ENCODE results near the gene ERBB2.

The ERBB2 gene

DNA sequence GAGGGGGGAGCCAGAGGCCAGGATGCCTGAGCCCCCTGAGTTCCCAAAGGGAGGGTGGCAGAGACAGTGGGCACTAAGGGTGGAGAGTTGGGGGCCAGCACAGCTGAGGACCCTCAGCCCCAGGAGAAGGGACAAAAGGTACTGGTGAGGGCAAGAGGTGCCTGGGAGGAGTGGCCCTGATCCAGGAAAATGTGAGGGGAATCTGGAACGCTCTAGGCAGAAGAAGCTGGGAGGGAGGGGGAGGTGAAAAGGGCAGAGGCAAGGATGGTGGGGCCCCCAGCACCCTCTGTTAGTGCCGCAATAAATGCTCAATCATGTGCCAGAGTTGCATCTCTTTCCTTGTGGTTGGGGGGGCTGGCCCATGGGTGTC is 33.6 kb upstream of the ERBB2 start:
- no CpG with 5 or more reads among the region's 2 CpGs for WGBS, 2 donors (ENCODE audit: extremely low coverage in 2 of 2, insufficient read length in 2 of 2, insufficient replicate concordance in 1 of 2)
- Histone ChIP-seq H2BK5ac (ENCODE audit: low read length) (peak overlapping the region; percentile 53), H3K14ac (ENCODE audit: low read length) (no peak overlapping the region), H3K4me1 (ENCODE audit: control insufficient read depth in 2 of 2, insufficient read depth in 1 of 2, low read depth in 1 of 2, low read length in 2 of 2) (peaks cover 8 to 27% of the 10 kb centered on the region in 2 donors), H3K23ac (ENCODE audit: low read depth, low read length, poor library complexity) (peak overlapping the region; percentile 65), H3K27me3 (ENCODE audit: control insufficient read depth in 3 of 3, insufficient read depth in 3 of 3, low read depth in 1 of 3, low read length in 3 of 3) (peaks cover 0 to 37% (median 20%) of the 10 kb centered on the region in 3 experiments), H3K18ac (ENCODE audit: low read length) (peak overlapping the region; percentile 70), H2BK12ac (ENCODE audit: low read length) (peak overlapping the region; percentile 73), H2BK120ac (ENCODE audit: low read depth, low read length) (no peak overlapping the region), H3K79me1 (ENCODE audit: low read depth, low read length) (peaks cover 6% of the 10 kb centered on the region), H2AFZ (ENCODE audit: low read length) (no peak overlapping the region), H3K4ac (ENCODE audit: low read length) (no peak overlapping the region), H2AK5ac (ENCODE audit: low read depth, low read length) (peak overlapping the region; percentile 99), H3K4me2 (ENCODE audit: insufficient read depth, low read length, poor library complexity, severe bottlenecking) (no peak overlapping the region), H4K8ac (ENCODE audit: low read depth, low read length) (no peak overlapping the region), H3K4me3 (ENCODE audit: low read length in 2 of 2) (no peak overlapping the region), H3K36me3 (replicated peaks in 1 of 2; ENCODE audit: control insufficient read depth in 2 of 2, insufficient read depth in 2 of 2, low read length in 2 of 2) (peaks cover 9 to 18% of the 10 kb centered on the region in 2 donors), H3K9ac (ENCODE audit: low read depth, low read length, poor library complexity) (no peak overlapping the region), H3K9me3 (replicated peaks in 1 of 2; ENCODE audit: control insufficient read depth in 2 of 2, insufficient read depth in 1 of 2, low read depth in 1 of 2, low read length in 2 of 2) (no peaks in the 10 kb centered on the region), H2BK15ac (ENCODE audit: low read length) (peak overlapping the region; percentile 85), H4K91ac (ENCODE audit: low read depth, low read length, poor library complexity) (no peak overlapping the region), H3K27ac (replicated peaks; ENCODE audit: low read length) (no peak overlapping the region)
- DNase-seq (ENCODE audit: low spot score) = no peak

DNA sequence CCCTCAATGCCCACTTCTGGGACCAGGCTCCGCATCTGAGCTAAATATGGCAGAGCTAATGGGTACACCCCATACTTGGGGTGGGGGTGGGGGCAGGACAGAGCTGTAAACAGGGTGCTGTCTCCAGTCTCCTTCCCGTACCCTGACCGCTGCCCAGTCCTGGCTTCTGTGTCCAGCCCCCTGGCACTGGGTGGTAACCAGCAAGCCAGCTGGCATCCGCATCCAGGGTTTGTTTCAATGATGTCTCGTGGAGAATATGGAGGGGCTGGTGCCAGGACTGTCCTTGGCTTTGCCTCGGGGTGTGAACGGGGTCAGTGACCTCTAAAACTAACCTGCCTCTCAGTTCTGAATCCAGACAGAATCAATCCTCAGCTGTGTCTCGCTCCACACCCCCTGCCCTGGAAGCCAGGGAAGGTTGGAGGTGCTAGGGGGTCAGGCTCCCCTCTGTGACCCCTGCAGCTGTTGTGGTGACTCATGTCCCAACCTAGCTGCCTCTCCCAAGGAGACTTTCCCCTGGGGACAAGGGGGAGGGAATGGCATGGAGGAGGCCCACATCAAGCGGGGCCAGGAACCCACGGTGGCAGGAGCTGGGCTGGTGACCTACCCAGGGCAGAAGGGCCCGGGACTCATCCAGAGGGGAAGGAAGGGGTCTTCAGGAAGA is 33.1 kb upstream of the ERBB2 start:
- Histone ChIP-seq H3K9me3 (replicated peaks in 1 of 2; ENCODE audit: control insufficient read depth in 2 of 2, insufficient read depth in 1 of 2, low read depth in 1 of 2, low read length in 2 of 2) (no peaks in the 10 kb centered on the region), H3K4me2 (ENCODE audit: insufficient read depth, low read length, poor library complexity, severe bottlenecking) (no peak overlapping the region), H2BK15ac (ENCODE audit: low read length) (peak overlapping the region; percentile 85), H3K9ac (ENCODE audit: low read depth, low read length, poor library complexity) (no peak overlapping the region), H3K14ac (ENCODE audit: low read length) (peak overlapping the region; percentile 94), H3K18ac (ENCODE audit: low read length) (peak overlapping the region; percentile 89), H3K27ac (replicated peaks; ENCODE audit: low read length) (no peak overlapping the region), H3K4me1 (ENCODE audit: control insufficient read depth in 2 of 2, insufficient read depth in 1 of 2, low read depth in 1 of 2, low read length in 2 of 2) (peaks cover 8 to 27% of the 10 kb centered on the region in 2 donors), H3K4me3 (ENCODE audit: low read length in 2 of 2) (no peak overlapping the region), H2BK120ac (ENCODE audit: low read depth, low read length) (peak overlapping the region; percentile 94), H2AK5ac (ENCODE audit: low read depth, low read length) (peak overlapping the region; percentile 99), H4K91ac (ENCODE audit: low read depth, low read length, poor library complexity) (no peak overlapping the region), H4K8ac (ENCODE audit: low read depth, low read length) (peak overlapping the region; percentile 43), H3K79me1 (ENCODE audit: low read depth, low read length) (peaks cover 6% of the 10 kb centered on the region), H3K23ac (ENCODE audit: low read depth, low read length, poor library complexity) (peak overlapping the region; percentile 65), H3K27me3 (ENCODE audit: control insufficient read depth in 3 of 3, insufficient read depth in 3 of 3, low read depth in 1 of 3, low read length in 3 of 3) (peaks cover 0 to 37% (median 20%) of the 10 kb centered on the region in 3 experiments), H3K4ac (ENCODE audit: low read length) (peak overlapping the region; percentile 95), H3K36me3 (replicated peaks in 1 of 2; ENCODE audit: control insufficient read depth in 2 of 2, insufficient read depth in 2 of 2, low read length in 2 of 2) (peaks cover 5 to 13% of the 10 kb centered on the region in 2 donors), H2BK12ac (ENCODE audit: low read length) (peak overlapping the region; percentile 98), H2AFZ (ENCODE audit: low read length) (peak overlapping the region; percentile 91), H2BK5ac (ENCODE audit: low read length) (peak overlapping the region; percentile 60)
- DNase-seq (ENCODE audit: low spot score) = no peak
- no CpG with 5 or more reads among the region's 11 CpGs for WGBS, 2 donors (ENCODE audit: extremely low coverage in 2 of 2, insufficient read length in 2 of 2, insufficient replicate concordance in 1 of 2)

DNA sequence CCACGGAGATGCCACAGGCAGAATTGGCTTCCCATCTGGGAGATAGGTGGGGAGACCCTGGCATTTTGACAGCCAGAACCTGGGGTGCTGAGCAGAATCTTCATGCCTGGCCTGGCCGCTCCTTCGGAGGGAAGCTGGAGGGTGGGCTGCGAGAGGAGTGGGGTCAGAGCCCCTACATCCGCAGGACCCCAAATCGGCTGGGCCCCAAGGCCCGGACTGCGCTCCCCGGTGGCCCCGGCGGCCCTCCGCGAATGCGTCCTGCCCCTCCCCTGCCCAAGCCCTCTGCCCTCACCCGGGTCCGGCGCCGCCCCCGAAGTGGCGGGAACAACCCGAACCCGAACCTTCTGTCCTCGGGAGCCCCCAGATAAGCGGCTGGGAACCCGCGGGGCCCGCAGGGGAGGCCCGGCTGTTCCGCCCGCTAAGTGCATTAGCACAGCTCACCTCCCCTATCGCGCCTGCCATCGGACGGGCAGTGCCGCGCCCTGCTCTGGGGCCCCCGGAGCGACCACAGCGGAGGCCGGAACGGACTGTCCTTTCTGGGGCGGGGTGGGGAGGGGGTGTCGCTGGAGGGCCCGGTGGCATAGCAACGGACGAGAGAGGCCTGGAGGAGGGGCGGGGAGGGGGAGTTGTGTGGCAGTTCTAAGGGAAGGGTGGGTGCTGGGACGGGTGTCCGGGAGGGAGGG is 32.5 kb upstream of the ERBB2 start:
- Histone ChIP-seq H2AFZ (ENCODE audit: low read length) (peak overlapping the region; percentile 91), H4K91ac (ENCODE audit: low read depth, low read length, poor library complexity) (no peak overlapping the region), H4K8ac (ENCODE audit: low read depth, low read length) (peak overlapping the region; percentile 43), H3K79me1 (ENCODE audit: low read depth, low read length) (peaks cover 6% of the 10 kb centered on the region), H3K9ac (ENCODE audit: low read depth, low read length, poor library complexity) (peak overlapping the region; percentile 70), H3K14ac (ENCODE audit: low read length) (no peak overlapping the region), H3K4me2 (ENCODE audit: insufficient read depth, low read length, poor library complexity, severe bottlenecking) (peak overlapping the region; percentile 91), H3K4me1 (ENCODE audit: control insufficient read depth in 2 of 2, insufficient read depth in 1 of 2, low read depth in 1 of 2, low read length in 2 of 2) (peaks cover 8 to 27% of the 10 kb centered on the region in 2 donors), H2BK5ac (ENCODE audit: low read length) (peak overlapping the region; percentile 60), H3K27me3 (ENCODE audit: control insufficient read depth in 3 of 3, insufficient read depth in 3 of 3, low read depth in 1 of 3, low read length in 3 of 3) (peaks cover 0 to 37% (median 20%) of the 10 kb centered on the region in 3 experiments), H3K4ac (ENCODE audit: low read length) (no peak overlapping the region), H2BK120ac (ENCODE audit: low read depth, low read length) (peak overlapping the region; percentile 94), H2BK12ac (ENCODE audit: low read length) (peak overlapping the region; percentile 98), H3K18ac (ENCODE audit: low read length) (peak overlapping the region; percentile 92), H3K23ac (ENCODE audit: low read depth, low read length, poor library complexity) (peak overlapping the region; percentile 65), H2BK15ac (ENCODE audit: low read length) (peak overlapping the region; percentile 85), H3K9me3 (replicated peaks in 1 of 2; ENCODE audit: control insufficient read depth in 2 of 2, insufficient read depth in 1 of 2, low read depth in 1 of 2, low read length in 2 of 2) (no peaks in the 10 kb centered on the region), H3K36me3 (replicated peaks in 1 of 2; ENCODE audit: control insufficient read depth in 2 of 2, insufficient read depth in 2 of 2, low read length in 2 of 2) (peaks cover 4 to 7% of the 10 kb centered on the region in 2 donors), H3K4me3 (ENCODE audit: low read length in 2 of 2) (no peak overlapping the region), H3K27ac (replicated peaks; ENCODE audit: low read length) (no peak overlapping the region), H2AK5ac (ENCODE audit: low read depth, low read length) (peak overlapping the region; percentile 99)
- no CpG with 5 or more reads among the region's 49 CpGs for WGBS, 2 donors (ENCODE audit: extremely low coverage in 2 of 2, insufficient read length in 2 of 2, insufficient replicate concordance in 1 of 2)
- no peak for DNase-seq (ENCODE audit: low spot score)

Data from neuronal stem cell (in vitro differentiated cells).